Left lung (tissue), 10 donors: Measurements from ENCODE around the gene ATP8A2. TPM values are rescaled to one million over a fixed set of nuclear protein-coding genes. Genes with fewer than 3 reads are reported as not detected.

Source experiments
- ATAC-seq: fragments of 200-7000 bp; cut with Tn5 transposase; one replicate; pipeline ENCODE4 v1.9.1; 2020; ENCODE audit warnings: moderate library complexity
- DNase-seq, 4 donors: peaks; one replicate each; pipeline ENCODE4 v3.0.0-alpha.2; 2013 to 2020
- H3K27ac ChIP-seq, 2 donors: fragments of 200-600 bp; sonication (generic) in 1 of 2; one replicate each; pipeline versions ENCODE4 v1.5.0 to v1.8.0; 2020 to 2021
- H3K27me3 ChIP-seq, 2 donors: fragments of 200-600 bp; sonication (generic) in 1 of 2; one replicate each; pipeline versions ENCODE4 v1.5.0 to v1.8.0; 2020 to 2021
- H3K36me3 ChIP-seq, 2 donors: fragments of 200-600 bp; sonication (generic) in 1 of 2; one replicate each; pipeline versions ENCODE4 v1.5.0 to v1.8.0; 2020 to 2021
- H3K4me1 ChIP-seq, 2 donors: fragments of 200-600 bp; one replicate each; pipeline ENCODE4 v1.8.0; 2021
- H3K4me3 ChIP-seq, 2 donors: fragments of 200-600 bp; sonication (generic) in 1 of 2; one replicate each; pipeline versions ENCODE4 v1.5.0 to v1.8.0; 2020 to 2021; ENCODE audit warnings: mild to moderate bottlenecking in 1 of 2
- H3K9me3 ChIP-seq, 2 donors: fragments of 200-600 bp; sonication (generic) in 1 of 2; one replicate each; pipeline versions ENCODE4 v1.5.0 to v1.8.0; 2020 to 2021
- intact Hi-C, 2 donors: fragments of 100-400 bp; cut with DNase I; formaldehyde crosslinking; loops; one replicate each; pipeline versions ENCODE4 v1.11.2 to v1.14.2; 2022
- polyA plus RNA-seq, 6 donors: library from polyadenylated mRNA; unstranded; fragments of 120-200 nt; gene quantifications; one replicate each; pipeline ENCODE4 v1.2.1, GENCODE V29; 2013; ENCODE audit not compliant: insufficient read length in 6 of 6
- total RNA-seq, 2 donors: library from RNA; stranded (reverse); fragmentation: NEBNext Ultra II Directional; extraction: Animal tissue kit (Norgen Biotek cat#: 25700); gene quantifications; one replicate each; pipeline ENCODE4 v1.2.1, GENCODE V29; 2021
- TF ChIP-seq, protein P1 (sequence below), 2 donors: fragments of 200-600 bp; sonication (generic) in 1 of 2; IDR thresholded peaks; one replicate each; pipeline versions ENCODE4 v1.5.0 to v1.8.0; 2021; ENCODE audit warnings: antibody characterized with exemption in 2 of 2
- donor health status: DM: no; HTN: yes; CAD: no.
- donor health status: DM: no; HTN: no; CAD: no.

The ATP8A2 gene
- total and polyA plus RNA-seq, 8 donors, result 1.1 to 13.4 (median 9.6) TPM

DNA sequence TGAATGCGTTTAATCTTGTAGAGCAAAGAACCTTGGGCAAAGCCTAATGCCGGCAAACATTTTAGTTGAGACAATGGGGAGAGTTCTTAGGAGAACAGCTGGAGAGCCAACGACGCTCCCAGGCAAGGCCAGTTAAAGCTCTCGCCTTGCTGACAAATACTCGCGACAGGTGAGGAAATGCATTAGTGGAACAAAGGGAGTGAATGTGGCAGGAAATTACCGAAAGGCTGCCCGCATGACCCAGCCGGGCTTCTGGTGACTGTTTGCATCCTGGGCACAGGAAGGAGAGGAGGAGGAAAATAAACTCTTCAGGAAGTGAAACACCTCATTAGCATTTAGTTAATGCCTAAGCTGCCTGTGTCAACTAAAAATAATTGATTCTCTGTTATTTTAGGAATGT, 605.4 kb downstream of the ATP8A2 start:
- Histone ChIP-seq H3K27me3 (peaks cover 0 to 33% of the 10 kb centered on the region in 2 donors), H3K27ac (no peak overlapping the region), H3K9me3 (no peaks in the 10 kb centered on the region), H3K4me3 (no peak overlapping the region), H3K4me1 (no peaks in the 10 kb centered on the region), H3K36me3 (no peaks in the 10 kb centered on the region)
- intact Hi-C loops, result no loop called here
- DNase-seq, result peak in 1 of 4 donors; percentile 19
- TF ChIP-seq, protein P1, sequence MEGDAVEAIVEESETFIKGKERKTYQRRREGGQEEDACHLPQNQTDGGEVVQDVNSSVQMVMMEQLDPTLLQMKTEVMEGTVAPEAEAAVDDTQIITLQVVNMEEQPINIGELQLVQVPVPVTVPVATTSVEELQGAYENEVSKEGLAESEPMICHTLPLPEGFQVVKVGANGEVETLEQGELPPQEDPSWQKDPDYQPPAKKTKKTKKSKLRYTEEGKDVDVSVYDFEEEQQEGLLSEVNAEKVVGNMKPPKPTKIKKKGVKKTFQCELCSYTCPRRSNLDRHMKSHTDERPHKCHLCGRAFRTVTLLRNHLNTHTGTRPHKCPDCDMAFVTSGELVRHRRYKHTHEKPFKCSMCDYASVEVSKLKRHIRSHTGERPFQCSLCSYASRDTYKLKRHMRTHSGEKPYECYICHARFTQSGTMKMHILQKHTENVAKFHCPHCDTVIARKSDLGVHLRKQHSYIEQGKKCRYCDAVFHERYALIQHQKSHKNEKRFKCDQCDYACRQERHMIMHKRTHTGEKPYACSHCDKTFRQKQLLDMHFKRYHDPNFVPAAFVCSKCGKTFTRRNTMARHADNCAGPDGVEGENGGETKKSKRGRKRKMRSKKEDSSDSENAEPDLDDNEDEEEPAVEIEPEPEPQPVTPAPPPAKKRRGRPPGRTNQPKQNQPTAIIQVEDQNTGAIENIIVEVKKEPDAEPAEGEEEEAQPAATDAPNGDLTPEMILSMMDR (IDR thresholded peaks at IDR 0.05), result no peak
- ATAC-seq, result no peak

DNA sequence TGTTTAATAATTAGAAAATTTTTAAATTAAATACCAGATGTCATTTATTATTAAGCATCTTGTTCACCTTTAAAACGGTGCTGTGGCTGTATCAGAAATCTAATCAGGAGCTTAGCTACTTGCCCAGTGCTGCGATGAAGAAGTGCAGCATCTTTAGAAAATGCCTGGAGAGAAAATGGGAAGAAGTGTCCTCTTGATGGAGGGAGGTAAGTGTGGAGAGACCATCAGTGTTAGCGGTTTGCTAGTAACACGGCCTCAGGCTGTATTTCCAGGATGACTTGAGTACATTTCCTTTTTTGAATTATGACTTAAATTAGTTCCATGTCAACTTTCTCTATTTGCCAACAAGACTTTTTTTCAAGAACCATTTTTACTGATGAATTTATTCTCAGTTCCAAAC, 605.9 kb downstream of the ATP8A2 start:
- Histone ChIP-seq H3K4me1 (no peaks in the 10 kb centered on the region), H3K9me3 (no peaks in the 10 kb centered on the region), H3K36me3 (no peaks in the 10 kb centered on the region), H3K27me3 (peaks cover 0 to 33% of the 10 kb centered on the region in 2 donors), H3K27ac (no peak overlapping the region), H3K4me3 (no peak overlapping the region)
- no peak for DNase-seq
- TF ChIP-seq, protein P1 (IDR thresholded peaks at IDR 0.05), result no peak
- intact Hi-C loops, result no loop called here
- no peak for ATAC-seq

DNA sequence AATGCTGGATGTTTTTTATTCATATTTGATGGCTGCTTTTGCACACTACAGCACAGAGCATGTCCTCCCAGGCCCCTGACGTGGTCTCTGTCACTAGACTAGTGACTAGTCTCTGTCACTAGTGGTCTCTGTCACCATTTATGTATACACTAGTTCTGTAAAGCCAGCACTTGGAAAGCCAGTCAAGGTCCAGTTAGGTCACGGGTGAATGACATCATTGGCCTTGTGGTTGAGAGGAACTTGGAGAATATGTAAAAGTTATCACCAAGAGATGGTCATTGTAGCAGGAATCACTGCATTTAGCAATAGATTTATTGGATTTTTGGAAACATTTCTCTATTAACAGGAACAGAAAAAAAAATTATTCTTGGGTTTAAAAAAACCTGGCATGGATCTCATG, 607.2 kb downstream of the ATP8A2 start:
- intact Hi-C loops, result no loop called here

DNA sequence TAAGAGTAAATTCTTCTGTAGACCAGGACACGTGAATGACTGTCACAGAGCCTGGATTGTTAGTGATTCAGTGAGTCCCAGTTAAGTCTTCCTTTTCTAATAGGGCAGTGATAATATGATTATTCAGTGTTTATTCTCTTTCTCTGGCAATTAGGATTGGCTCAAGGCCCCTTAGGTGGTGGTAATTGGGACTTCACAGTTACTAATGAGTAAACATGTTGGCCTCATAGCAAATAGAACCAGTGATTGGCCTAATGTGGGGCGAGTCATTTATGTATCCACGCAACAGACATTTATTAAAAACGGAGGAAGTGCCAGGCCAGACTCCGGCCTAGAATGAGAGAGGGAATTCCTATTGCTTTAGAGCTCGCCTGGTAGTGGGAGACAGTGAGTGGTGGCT, 607.6 kb downstream of the ATP8A2 start:
- Histone ChIP-seq H3K27me3 (peaks cover 0 to 33% of the 10 kb centered on the region in 2 donors), H3K4me3 (no peak overlapping the region), H3K4me1 (no peaks in the 10 kb centered on the region), H3K27ac (no peak overlapping the region), H3K9me3 (no peaks in the 10 kb centered on the region), H3K36me3 (no peaks in the 10 kb centered on the region)
- DNase-seq, result no peak
- TF ChIP-seq, protein P1 (IDR thresholded peaks at IDR 0.05), result no peak
- ATAC-seq, result no peak
- intact Hi-C loops, result no loop called here

More for the DNA sequence above, 607.2 kb downstream of the ATP8A2 start:
- TF ChIP-seq, protein P1 (IDR thresholded peaks at IDR 0.05), result no peak
- H3K36me3 ChIP-seq, result no peaks in the 10 kb centered on the region
- no peak overlapping the region for H3K4me3 ChIP-seq
- H3K4me1 ChIP-seq, result no peaks in the 10 kb centered on the region
- no peak for ATAC-seq
- no peak for DNase-seq
- no peaks in the 10 kb centered on the region for H3K9me3 ChIP-seq
- peaks cover 0 to 33% of the 10 kb centered on the region in 2 donors for H3K27me3 ChIP-seq
- H3K27ac ChIP-seq, result no peak overlapping the region

DNA sequence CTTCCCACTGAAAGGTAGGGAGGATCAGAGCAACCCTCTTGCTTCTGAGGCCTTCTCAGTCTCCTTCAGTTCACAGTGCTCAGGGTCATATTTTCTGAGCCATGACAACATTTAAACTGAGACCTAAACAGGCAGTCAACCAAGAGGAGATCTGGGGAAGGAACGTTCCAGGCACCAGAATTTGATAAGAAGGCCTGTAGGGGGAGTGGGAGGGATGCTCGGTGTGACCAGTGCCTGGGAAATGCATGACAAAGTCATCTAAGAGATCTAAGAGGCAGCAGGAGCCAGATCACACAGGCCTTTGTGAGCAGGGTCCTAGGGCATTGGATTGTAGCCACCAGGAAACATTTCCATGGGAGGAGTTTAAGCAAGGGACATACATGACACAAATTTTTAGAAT, 608.5 kb downstream of the ATP8A2 start:
- TF ChIP-seq, protein P1 (IDR thresholded peaks at IDR 0.05), result no peak
- peak; percentile 72 for ATAC-seq
- Histone ChIP-seq H3K27ac (no peak overlapping the region), H3K4me3 (no peak overlapping the region), H3K4me1 (no peaks in the 10 kb centered on the region), H3K9me3 (no peaks in the 10 kb centered on the region), H3K27me3 (peaks cover 0 to 27% of the 10 kb centered on the region in 2 donors), H3K36me3 (no peaks in the 10 kb centered on the region)
- peak in 1 of 4 donors; percentile 32 for DNase-seq
- intact Hi-C loops, result no loop called here
